ENCODE measurements around the gene TMEM14A. TPM values are rescaled to one million over a fixed set of nuclear protein-coding genes. Genes with fewer than 3 reads are reported as not detected.
"Not testable (repeated sequence)": the region's sequence is repeated elsewhere in the genome, so short reads cannot be mapped to it uniquely, and the experiment has no call there.

TMEM14A gene
- total RNA-seq, 1 donor from 2014 or later, result 37.3 TPM

DNA sequence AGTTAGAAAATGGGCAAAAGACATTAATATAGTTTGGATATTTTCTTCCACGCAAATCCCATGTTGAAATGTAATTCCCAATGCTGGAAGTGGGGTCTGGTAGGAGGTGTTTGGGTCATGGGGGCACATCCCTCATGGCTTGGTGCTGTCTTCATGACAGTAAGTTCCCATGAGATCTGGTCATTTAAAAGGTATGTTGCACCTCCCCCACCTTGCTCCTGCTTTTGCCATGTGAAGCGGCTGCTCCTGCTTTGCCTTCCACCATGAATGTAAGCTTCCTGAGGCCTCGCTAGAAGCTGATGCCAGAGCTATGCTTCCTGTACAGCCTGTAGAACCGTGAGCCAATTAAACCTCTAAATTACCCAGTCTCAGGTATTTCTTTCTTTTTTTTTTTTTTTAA, 16.3 kb upstream of the TMEM14A start:
- H3K9me3 Mint-ChIP-seq, result no peaks in the 10 kb centered on the region
- H3K4me3 Mint-ChIP-seq, result no peak overlapping the region
- peaks cover 8% of the 10 kb centered on the region for H3K4me1 Mint-ChIP-seq (ENCODE audit: unreplicated experiment)
- H3K27ac Mint-ChIP-seq, result no peak overlapping the region
- H3K36me3 Mint-ChIP-seq, result no peaks in the 10 kb centered on the region
- DNase-seq (ENCODE audit: extremely low spot score, unreplicated experiment), result no peak
- H3K27me3 Mint-ChIP-seq, result peaks cover 11% of the 10 kb centered on the region
- TF ChIP-seq, protein P1, sequence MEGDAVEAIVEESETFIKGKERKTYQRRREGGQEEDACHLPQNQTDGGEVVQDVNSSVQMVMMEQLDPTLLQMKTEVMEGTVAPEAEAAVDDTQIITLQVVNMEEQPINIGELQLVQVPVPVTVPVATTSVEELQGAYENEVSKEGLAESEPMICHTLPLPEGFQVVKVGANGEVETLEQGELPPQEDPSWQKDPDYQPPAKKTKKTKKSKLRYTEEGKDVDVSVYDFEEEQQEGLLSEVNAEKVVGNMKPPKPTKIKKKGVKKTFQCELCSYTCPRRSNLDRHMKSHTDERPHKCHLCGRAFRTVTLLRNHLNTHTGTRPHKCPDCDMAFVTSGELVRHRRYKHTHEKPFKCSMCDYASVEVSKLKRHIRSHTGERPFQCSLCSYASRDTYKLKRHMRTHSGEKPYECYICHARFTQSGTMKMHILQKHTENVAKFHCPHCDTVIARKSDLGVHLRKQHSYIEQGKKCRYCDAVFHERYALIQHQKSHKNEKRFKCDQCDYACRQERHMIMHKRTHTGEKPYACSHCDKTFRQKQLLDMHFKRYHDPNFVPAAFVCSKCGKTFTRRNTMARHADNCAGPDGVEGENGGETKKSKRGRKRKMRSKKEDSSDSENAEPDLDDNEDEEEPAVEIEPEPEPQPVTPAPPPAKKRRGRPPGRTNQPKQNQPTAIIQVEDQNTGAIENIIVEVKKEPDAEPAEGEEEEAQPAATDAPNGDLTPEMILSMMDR (conservative IDR thresholded peaks at IDR 0.05), result no peak

DNA sequence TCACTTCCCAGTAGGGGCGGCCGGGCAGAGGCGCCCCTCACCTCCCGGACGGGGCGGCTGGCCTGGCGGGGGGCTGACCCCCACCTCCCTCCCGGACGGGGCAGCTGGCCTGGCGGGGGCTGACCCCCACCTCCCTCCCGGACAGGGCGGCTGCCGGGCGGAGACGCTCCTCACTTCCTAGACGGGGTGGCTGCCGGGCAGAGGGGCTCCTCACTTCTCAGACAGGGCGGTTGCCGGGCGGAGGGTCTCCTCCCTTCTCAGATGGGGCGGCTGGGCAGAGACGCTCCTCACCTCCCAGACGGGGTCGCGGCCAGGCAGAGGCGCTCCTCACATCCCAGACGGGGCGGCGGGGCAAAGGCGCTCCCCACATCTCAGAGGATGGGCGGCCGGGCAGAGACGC, 15.0 kb upstream of the TMEM14A start:
- not testable (repeated sequence) for H3K4me1 Mint-ChIP-seq (ENCODE audit: unreplicated experiment); H3K27ac Mint-ChIP-seq; H3K9me3 Mint-ChIP-seq

DNA sequence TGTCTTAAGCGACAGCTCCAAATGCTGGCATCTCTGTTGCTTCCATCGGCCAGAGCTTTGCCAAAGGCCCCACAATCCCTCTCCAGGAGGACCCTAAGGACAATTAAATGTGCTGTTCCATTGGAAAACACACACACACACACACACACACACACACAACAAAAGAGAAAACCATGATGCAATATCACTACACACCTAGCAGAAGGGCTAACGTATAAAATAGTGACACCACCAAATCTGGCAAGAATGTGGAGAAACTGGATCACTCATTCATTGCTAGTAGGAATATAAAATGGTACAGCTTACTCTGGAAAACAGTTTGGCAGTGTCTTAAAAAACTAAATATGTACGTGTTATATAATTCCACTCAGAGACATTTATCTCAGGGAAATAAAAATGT, 13.0 kb upstream of the TMEM14A start:
- no peak overlapping the region for H3K4me3 Mint-ChIP-seq
- H3K27me3 Mint-ChIP-seq, result peaks cover 8% of the 10 kb centered on the region
- peaks cover 4% of the 10 kb centered on the region for H3K4me1 Mint-ChIP-seq (ENCODE audit: unreplicated experiment)
- no peak for DNase-seq (ENCODE audit: extremely low spot score, unreplicated experiment)
- H3K36me3 Mint-ChIP-seq, result no peaks in the 10 kb centered on the region
- TF ChIP-seq, protein P1 (conservative IDR thresholded peaks at IDR 0.05), result no peak
- H3K27ac Mint-ChIP-seq, result no peak overlapping the region
- H3K9me3 Mint-ChIP-seq, result no peaks in the 10 kb centered on the region

More for the DNA sequence above, 15.0 kb upstream of the TMEM14A start:
- H3K27me3 Mint-ChIP-seq, result peaks cover 11% of the 10 kb centered on the region
- not testable (repeated sequence) for H3K4me3 Mint-ChIP-seq; H3K36me3 Mint-ChIP-seq; DNase-seq (ENCODE audit: extremely low spot score, unreplicated experiment)

DNA sequence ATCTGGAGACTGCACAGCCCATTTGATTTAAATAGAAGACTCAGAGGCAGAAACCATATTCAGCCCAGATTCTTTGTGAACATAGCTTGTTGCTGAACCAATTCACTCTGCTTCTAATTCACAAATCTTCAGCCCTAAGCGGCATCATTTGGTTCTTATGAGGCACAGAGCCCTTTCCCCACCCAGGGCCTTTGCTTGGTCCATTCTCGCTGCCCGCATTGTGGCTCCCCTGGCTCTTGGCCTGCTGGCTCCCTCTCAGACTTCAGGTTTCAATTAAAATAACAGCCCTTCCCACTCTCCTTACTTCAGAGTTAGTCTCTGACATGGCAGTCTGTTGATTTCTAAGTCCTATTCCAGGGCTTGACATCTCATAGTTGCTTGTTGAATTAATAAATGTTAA, 9.4 kb upstream of the TMEM14A start:
- Mint-ChIP-seq H3K4me1 (ENCODE audit: unreplicated experiment) (peaks cover 4% of the 10 kb centered on the region), H3K36me3 (no peaks in the 10 kb centered on the region), H3K27me3 (no peaks in the 10 kb centered on the region), H3K4me3 (no peak overlapping the region), H3K9me3 (no peaks in the 10 kb centered on the region), H3K27ac (no peak overlapping the region)
- DNase-seq (ENCODE audit: extremely low spot score, unreplicated experiment), result no peak
- TF ChIP-seq, protein P1 (conservative IDR thresholded peaks at IDR 0.05), result no peak

DNA sequence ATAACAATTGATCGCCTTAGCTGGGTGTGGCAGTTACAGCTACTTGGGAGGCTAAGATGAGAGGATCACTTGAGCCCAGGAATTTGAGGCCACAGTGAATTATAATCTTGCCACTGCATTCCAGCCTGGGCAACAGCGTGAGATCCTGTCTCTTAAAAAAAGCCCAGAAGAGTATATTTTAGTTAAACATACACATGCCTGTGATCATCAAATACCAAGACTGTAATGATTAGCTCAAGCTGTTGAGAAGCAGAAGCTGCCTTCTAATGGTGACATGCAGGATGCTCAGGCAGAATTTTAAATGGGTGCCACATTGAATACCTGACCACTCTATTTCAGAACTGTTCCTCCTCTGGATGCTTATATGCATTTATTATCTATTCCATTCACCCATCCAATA, 8.9 kb upstream of the TMEM14A start:
- Mint-ChIP-seq H3K27me3 (no peaks in the 10 kb centered on the region), H3K4me1 (ENCODE audit: unreplicated experiment) (peaks cover 4% of the 10 kb centered on the region), H3K4me3 (no peak overlapping the region), H3K36me3 (peaks cover 5% of the 10 kb centered on the region), H3K27ac (no peak overlapping the region), H3K9me3 (no peaks in the 10 kb centered on the region)
- TF ChIP-seq, protein P1 (conservative IDR thresholded peaks at IDR 0.05), result no peak
- DNase-seq (ENCODE audit: extremely low spot score, unreplicated experiment), result no peak

DNA sequence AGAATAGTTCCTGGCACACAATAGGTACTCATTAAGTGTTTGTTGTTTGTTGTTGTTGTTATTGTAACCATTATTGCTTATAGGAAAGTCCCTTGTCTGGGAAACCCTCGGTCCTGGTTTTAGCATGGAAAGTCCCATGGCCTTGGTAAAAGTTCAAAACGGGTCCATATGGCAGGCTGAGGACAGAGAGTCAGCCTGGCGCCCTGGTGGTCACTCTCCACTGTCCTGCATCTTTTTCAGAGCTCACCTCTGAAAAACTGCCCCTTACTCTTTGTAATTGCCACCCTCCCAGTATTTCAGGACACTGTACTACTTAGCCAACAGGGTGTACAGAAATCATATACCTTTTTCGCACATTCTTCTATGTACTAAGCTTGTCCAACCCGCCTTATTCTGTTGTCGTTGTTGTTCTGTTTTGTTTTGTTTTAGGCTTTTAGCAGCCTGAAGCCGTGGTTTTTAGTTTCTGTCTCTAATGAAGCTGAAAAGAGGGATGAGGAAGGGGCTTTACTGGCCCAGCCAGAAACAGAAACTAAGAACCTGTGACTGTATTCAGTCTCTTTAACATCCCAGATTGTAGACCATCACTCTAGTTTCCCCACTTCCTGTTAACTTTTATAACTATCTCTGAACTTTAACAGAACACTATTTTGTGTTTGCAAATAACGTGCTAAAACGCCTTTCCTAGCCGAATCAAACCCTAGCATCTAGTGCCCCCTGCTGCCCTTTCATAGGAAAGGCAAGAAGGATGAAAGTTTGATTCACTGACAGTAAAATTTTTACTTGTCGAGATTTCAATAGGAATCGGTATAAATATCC, 7.6 kb upstream of the TMEM14A start:
- peaks cover 4% of the 10 kb centered on the region for H3K4me1 Mint-ChIP-seq (ENCODE audit: unreplicated experiment)
- H3K9me3 Mint-ChIP-seq, result no peaks in the 10 kb centered on the region
- no peaks in the 10 kb centered on the region for H3K27me3 Mint-ChIP-seq
- DNase-seq (ENCODE audit: extremely low spot score, unreplicated experiment), result no peak
- H3K27ac Mint-ChIP-seq, result no peak overlapping the region
- H3K4me3 Mint-ChIP-seq, result no peak overlapping the region
- TF ChIP-seq, protein P1 (conservative IDR thresholded peaks at IDR 0.05), result peak; percentile 99
- H3K36me3 Mint-ChIP-seq, result peaks cover 8% of the 10 kb centered on the region

Measured in type B pancreatic cell (in vitro differentiated cells).